Endothelial cell of umbilical vein (primary cell): Measurements from ENCODE around the gene MBOAT1. TPM values are rescaled to one million over a fixed set of nuclear protein-coding genes. Genes with fewer than 3 reads are reported as not detected.

Experiments
- BruUV-seq: library from RNA; stranded (reverse); fragments of 400-500 nt; replicated peaks from 2 replicates; lab custom pipeline; 2021; lab: Mats Ljungman, UMichigan
- CTCF ChIA-PET: fragments of 300-600, 350-600 bp; sonication (Branson Sonifier 250); formaldehyde crosslinking; loops from one replicate; lab custom pipeline; 2021; ENCODE audit warnings: antibody characterized with exemption, inconsistent platforms; lab: Charles Lee
- POLR2A ChIA-PET: fragments of 300-600, 350-600 bp; sonication (Branson Sonifier 250); formaldehyde crosslinking; loops from one replicate; lab custom pipeline; 2021; ENCODE audit warnings: antibody characterized with exemption, inconsistent platforms; lab: Charles Lee
- DNase-seq: peaks from one replicate; pipeline ENCODE4 v3.0.0-alpha.2; 2011; ENCODE audit warnings: low read depth, low spot score
- FAIRE-seq: peaks from 2 replicates; lab custom pipeline; 2011; peaks lifted over from hg19 to GRCh38; lab: Jason Lieb, UNC
- H2AFZ ChIP-seq: 2 replicates; pipeline ENCODE4 v1.6.0; 2012; ENCODE audit warnings: low read depth, low read length, control low read depth, inconsistent platforms
- H3K27ac ChIP-seq: 2 replicates; pipeline ENCODE4 v1.5.1; 2011; ENCODE audit warnings: low read depth, mild to moderate bottlenecking, control low read depth, low read length, moderate library complexity; ENCODE audit not compliant: insufficient read depth
- H3K27me3 ChIP-seq, 2 experiments: 2 replicates each; pipeline versions ENCODE4 v1.6.0 to v1.6.1; 2011; ENCODE audit warnings: low read length in 2 of 2, mixed read lengths in 1 of 2; ENCODE audit not compliant: control insufficient read depth in 2 of 2, insufficient read depth in 2 of 2
- H3K36me3 ChIP-seq, 2 experiments: 2 replicates in 1 of 2; 3 replicates in 1 of 2; pipeline ENCODE4 v1.5.1; 2011; ENCODE audit warnings: low read length in 2 of 2, mild to moderate bottlenecking in 1 of 2, moderate library complexity in 1 of 2; ENCODE audit not compliant: control insufficient read depth in 2 of 2, insufficient read depth in 2 of 2; ENCODE audit errors: extremely low read depth in 1 of 2
- H3K4me1 ChIP-seq: 3 replicates; pipeline ENCODE4 v1.5.1; 2011; ENCODE audit warnings: mild to moderate bottlenecking, low read length; ENCODE audit not compliant: control insufficient read depth, insufficient read depth; ENCODE audit errors: extremely low read depth
- H3K4me2 ChIP-seq: 2 replicates; pipeline ENCODE4 v1.6.1; 2011; ENCODE audit warnings: low read length, control low read depth, mixed read lengths; ENCODE audit not compliant: insufficient read depth
- H3K4me3 ChIP-seq, 3 experiments: fragments of 200-600 bp in 1 of 3; sonication (generic), shearing (Covaris generic) in 1 of 3; replicated peaks in 1 of 3; 2 replicates each; pipeline ENCODE4 v1.5.1; 2011 to 2016; ENCODE audit warnings: control low read depth in 3 of 3, low read length in 3 of 3, mild to moderate bottlenecking in 2 of 3, inconsistent platforms in 1 of 3, low read depth in 1 of 3, moderate library complexity in 1 of 3; ENCODE audit not compliant: insufficient read depth in 1 of 3
- H3K79me2 ChIP-seq: 2 replicates; pipeline ENCODE4 v1.6.0; 2012; ENCODE audit warnings: low read length, inconsistent platforms; ENCODE audit not compliant: control insufficient read depth, insufficient read depth
- H3K9ac ChIP-seq: replicated peaks from 2 replicates; pipeline ENCODE3; 2011; ENCODE audit warnings: low read length, control low read depth; ENCODE audit not compliant: insufficient read depth; ENCODE audit errors: extremely low read depth
- H3K9me1 ChIP-seq: replicated peaks from 3 replicates; pipeline ENCODE4 v1.6.0; 2011; ENCODE audit warnings: mild to moderate bottlenecking, low read length; ENCODE audit not compliant: control insufficient read depth, insufficient read depth; ENCODE audit errors: extremely low read depth
- H3K9me3 ChIP-seq: replicated peaks from 2 replicates; pipeline ENCODE4 v1.5.1; 2012; ENCODE audit warnings: low read length, inconsistent platforms; ENCODE audit not compliant: control insufficient read depth, insufficient read depth
- H4K20me1 ChIP-seq: replicated peaks from 2 replicates; pipeline ENCODE3; 2011; ENCODE audit warnings: mild to moderate bottlenecking, low read length; ENCODE audit not compliant: control insufficient read depth, insufficient read depth; ENCODE audit errors: extremely low read depth
- EZH2 ChIP-seq: IDR thresholded peaks from 2 replicates; pipeline ENCODE4 v1.6.1; 2012; ENCODE audit warnings: borderline replicate concordance, low read depth, mild to moderate bottlenecking, moderate library complexity, low read length, inconsistent platforms; ENCODE audit not compliant: severe bottlenecking
- FOS ChIP-seq: IDR thresholded peaks from 2 replicates; pipeline ENCODE4 v1.6.1; 2011; ENCODE audit warnings: mild to moderate bottlenecking, low read length, moderate library complexity, borderline replicate concordance; ENCODE audit not compliant: insufficient read depth
- GATA2 ChIP-seq: IDR thresholded peaks from 2 replicates; pipeline ENCODE4 v1.7.0; 2011; ENCODE audit warnings: low read depth, mild to moderate bottlenecking, moderate library complexity, mixed read lengths, low read length; ENCODE audit not compliant: insufficient read length, insufficient read depth
- JUN ChIP-seq: IDR thresholded peaks from 2 replicates; pipeline ENCODE4 v1.6.1; 2011; ENCODE audit warnings: borderline replicate concordance, low read depth; ENCODE audit not compliant: insufficient read length, insufficient read depth
- MYC ChIP-seq: IDR thresholded peaks from one replicate; pipeline ENCODE4 v1.6.1; 2011; ENCODE audit warnings: mild to moderate bottlenecking, low read depth, low read length
- POLR2A ChIP-seq: IDR thresholded peaks from 2 replicates; pipeline ENCODE4 v1.6.1; 2012; ENCODE audit warnings: low read depth, mild to moderate bottlenecking, control low read depth, low read length
- POLR2AphosphoS5 ChIP-seq: IDR thresholded peaks from 2 replicates; pipeline ENCODE4 v1.6.1; 2012; ENCODE audit warnings: low read depth, mild to moderate bottlenecking, control low read depth, low read length, moderate library complexity; ENCODE audit not compliant: insufficient read depth
- dilution Hi-C: fragments of 300-500 bp; cut with MboI; formaldehyde crosslinking; loops from one replicate; pipeline ENCODE4 v1.15.0; 2019; ENCODE audit warnings: low sequenced_read_pairs; ENCODE audit not compliant: extremely low pct_ligation_motif_present
- intact Hi-C: fragments of 100-400 bp; cut with micrococcal nuclease; formaldehyde crosslinking; loops from one replicate; pipeline ENCODE4 v1.10.0; 2022
- polyA plus RNA-seq, 4 experiments: library from polyadenylated mRNA; depleted of rRNA in 3 of 4; stranded (reverse) in 3 of 4; unstranded in 1 of 4; fragments of >200 nt; gene quantifications; 2 replicates each; pipeline versions ENCODE4 v1.2.1 to v1.2.3, GENCODE V29; 2011 to 2012; ENCODE audit warnings: missing spikeins in 1 of 4
- total RNA-seq: library from RNA; stranded (reverse); gene quantifications from 2 replicates; pipeline ENCODE4 v1.2.3, GENCODE V29; 2021
- TF ChIP-seq, protein P1 (sequence below), 2 donors: IDR thresholded peaks; 1 replicate in 1 of 2; 2 replicates in 1 of 2; pipeline ENCODE4 v1.5.1; 2011; ENCODE audit warnings: low read length in 2 of 2, mild to moderate bottlenecking in 2 of 2, moderate library complexity in 2 of 2, control low read depth in 1 of 2, inconsistent platforms in 1 of 2, low read depth in 1 of 2; ENCODE audit not compliant: insufficient read depth in 1 of 2; ENCODE audit errors: extremely low read depth in 1 of 2
- TF ChIP-seq, protein P2 (sequence below): IDR thresholded peaks from 2 replicates; pipeline ENCODE4 v1.6.1; 2011; ENCODE audit not compliant: insufficient read depth, insufficient read length

The MBOAT1 gene
- total and polyA plus RNA-seq, 2 donors (not counting 3 experiments of a cell fraction or from before 2014, with no cell fraction given) = 2.1 to 5.4 TPM

DNA sequence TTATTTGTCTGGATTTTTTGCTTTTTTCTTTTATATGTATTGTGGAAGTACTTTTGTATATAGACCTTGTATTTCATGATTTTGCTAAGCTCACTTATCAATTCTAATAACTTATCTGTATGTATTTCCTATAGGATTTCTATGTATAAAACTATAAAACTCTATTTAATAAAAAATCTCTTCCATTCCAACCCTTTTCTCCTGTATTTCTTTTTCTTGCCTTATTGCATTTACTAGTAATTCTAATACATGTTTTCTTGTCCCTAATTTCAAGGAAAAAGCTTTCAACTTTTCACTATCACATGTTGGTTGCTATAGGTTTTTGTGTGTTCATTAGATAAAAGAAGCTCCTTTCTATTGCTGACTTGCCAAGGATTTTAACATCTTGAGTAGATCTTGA is 125.3 kb downstream of the MBOAT1 start:
- Histone ChIP-seq H3K79me2 (no peaks in the 10 kb centered on the region), H4K20me1 (no peaks in the 10 kb centered on the region), H3K27ac (no peak overlapping the region), H3K27me3 (no peaks in the 10 kb centered on the region), H3K4me2 (no peak overlapping the region), H2AFZ (no peak overlapping the region), H3K9ac (no peak overlapping the region), H3K36me3 (no peaks in the 10 kb centered on the region), H3K4me3 (no peak overlapping the region), H3K9me3 (no peaks in the 10 kb centered on the region), H3K4me1 (no peaks in the 10 kb centered on the region), H3K9me1 (no peaks in the 10 kb centered on the region)
- ChIA-PET CTCF (interaction anchor here (1.1 kb wide), 1 partner anchor 40 kb away, joined by 3 read pairs; no protein-coding TSS in a partner anchor), POLR2A (no interaction called here)
- dilution Hi-C loops (no loop called here), intact Hi-C loops (no loop called here)
- FAIRE-seq = no peak
- no peak for DNase-seq
- BruUV-seq = no TSS peak
- TF ChIP-seq, protein P1, sequence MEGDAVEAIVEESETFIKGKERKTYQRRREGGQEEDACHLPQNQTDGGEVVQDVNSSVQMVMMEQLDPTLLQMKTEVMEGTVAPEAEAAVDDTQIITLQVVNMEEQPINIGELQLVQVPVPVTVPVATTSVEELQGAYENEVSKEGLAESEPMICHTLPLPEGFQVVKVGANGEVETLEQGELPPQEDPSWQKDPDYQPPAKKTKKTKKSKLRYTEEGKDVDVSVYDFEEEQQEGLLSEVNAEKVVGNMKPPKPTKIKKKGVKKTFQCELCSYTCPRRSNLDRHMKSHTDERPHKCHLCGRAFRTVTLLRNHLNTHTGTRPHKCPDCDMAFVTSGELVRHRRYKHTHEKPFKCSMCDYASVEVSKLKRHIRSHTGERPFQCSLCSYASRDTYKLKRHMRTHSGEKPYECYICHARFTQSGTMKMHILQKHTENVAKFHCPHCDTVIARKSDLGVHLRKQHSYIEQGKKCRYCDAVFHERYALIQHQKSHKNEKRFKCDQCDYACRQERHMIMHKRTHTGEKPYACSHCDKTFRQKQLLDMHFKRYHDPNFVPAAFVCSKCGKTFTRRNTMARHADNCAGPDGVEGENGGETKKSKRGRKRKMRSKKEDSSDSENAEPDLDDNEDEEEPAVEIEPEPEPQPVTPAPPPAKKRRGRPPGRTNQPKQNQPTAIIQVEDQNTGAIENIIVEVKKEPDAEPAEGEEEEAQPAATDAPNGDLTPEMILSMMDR (IDR thresholded peaks at IDR 0.05; ENCODE audit: extremely low read depth in 1 of 2, insufficient read depth in 1 of 2, low read depth in 1 of 2, low read length in 2 of 2) = no peak
- TF ChIP-seq, protein P2, sequence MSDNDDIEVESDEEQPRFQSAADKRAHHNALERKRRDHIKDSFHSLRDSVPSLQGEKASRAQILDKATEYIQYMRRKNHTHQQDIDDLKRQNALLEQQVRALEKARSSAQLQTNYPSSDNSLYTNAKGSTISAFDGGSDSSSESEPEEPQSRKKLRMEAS = no peak
- TF ChIP-seq EZH2 (no peak), JUN (no peak), FOS (no peak), MYC (no peak), POLR2A (no peak), GATA2 (no peak), POLR2AphosphoS5 (no peak)
